ENCODE measurements around the gene NELL1.

Gene NELL1

DNA sequence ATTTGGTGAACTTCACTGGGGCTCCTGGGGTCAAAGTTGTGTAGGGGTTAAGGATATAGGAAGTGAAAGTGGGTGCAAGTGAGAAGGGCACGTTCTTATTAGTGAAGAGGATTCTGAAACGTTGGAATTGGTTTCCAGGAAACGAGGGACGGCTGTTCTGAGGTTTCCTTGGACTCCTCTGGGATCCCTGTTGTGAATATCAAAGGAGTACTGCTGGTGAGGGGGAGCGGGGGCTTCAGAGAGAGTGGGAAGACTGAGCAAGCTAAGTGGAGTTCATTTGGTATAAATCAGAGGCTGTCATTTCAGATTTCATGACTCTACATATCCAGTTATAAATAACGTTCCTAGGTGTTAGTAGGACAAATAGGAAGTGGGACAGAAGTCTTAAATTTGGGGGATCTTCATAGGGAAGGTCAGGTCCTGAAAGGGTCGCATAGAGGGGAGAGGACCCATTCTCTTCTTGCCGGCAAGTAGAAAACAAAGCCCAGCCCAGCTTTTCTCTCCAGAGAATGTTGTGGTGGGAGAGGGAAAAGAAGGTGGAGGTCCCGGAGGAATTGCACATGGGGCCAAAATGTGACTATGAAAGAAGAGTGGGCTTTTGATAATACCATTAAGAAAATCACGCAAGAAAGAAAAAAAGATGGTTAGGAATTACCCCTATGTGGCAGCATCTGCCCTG is 1.1 kb upstream of the NELL1 start:
- DNase-seq (ENCODE audit: low read depth): no peak

DNA sequence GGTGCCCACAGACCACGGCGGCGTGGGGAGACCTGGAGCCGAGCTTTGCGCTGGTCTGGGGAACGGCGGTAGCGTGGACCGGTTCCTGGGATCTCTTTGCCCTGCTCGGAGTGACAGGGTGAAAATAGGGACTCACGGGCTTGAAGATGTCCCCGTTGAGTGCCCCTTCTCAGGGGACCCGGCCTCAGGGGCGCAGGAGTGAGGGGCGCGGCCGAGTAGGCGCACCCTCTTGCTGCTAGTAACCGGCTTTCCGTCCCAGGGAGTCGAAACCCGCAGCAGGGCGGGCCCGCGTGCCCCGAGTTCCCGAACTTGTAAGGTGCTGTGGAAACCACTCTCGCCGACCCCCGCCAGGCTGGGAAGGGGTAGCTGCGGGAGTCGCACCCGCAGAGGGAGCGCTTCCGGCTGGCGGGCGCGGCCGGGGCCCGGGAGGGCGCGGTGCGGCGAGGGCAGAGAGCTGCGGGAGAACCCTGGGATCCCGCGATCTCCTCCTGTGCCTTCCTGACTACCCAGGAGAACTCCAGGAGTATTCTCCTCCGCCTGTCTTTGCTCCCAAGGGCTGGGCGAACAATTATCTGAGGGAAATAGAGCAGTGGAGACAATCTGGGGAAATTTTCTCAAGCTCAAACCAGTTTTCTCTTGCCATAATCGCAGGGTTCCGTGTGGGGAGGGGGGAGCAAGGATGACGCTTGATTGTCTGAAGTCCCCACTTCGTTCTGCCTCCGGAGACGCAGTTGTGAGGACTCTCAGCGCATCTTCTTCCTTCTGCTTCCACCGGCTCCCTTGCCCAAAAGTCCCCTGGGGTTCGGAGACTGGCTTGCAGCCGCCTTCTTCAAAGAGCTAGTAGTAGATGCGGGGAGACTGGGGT is 666 bp downstream of the NELL1 start:
- no peak for DNase-seq (ENCODE audit: low read depth)

GRCh38 chr11:20670932-20671403 is 1.6 kb downstream of the NELL1 start:
- DNase-seq (ENCODE audit: low read depth): no peak

GRCh38 chr11:20671856-20672546 is 2.6 kb downstream of the NELL1 start:
- DNase-seq (ENCODE audit: low read depth): no peak

GRCh38 chr11:20672575-20672974 is 3.2 kb downstream of the NELL1 start:
- DNase-seq (ENCODE audit: low read depth): no peak

- DNase-seq (ENCODE audit: low read depth): no peak
Observed at GRCh38 chr11:20676658-20677057, 7.3 kb downstream of the NELL1 start.

- DNase-seq (ENCODE audit: low read depth): no peak
Observed at GRCh38 chr11:20688761-20689160, 19.4 kb downstream of the NELL1 start.

DNA sequence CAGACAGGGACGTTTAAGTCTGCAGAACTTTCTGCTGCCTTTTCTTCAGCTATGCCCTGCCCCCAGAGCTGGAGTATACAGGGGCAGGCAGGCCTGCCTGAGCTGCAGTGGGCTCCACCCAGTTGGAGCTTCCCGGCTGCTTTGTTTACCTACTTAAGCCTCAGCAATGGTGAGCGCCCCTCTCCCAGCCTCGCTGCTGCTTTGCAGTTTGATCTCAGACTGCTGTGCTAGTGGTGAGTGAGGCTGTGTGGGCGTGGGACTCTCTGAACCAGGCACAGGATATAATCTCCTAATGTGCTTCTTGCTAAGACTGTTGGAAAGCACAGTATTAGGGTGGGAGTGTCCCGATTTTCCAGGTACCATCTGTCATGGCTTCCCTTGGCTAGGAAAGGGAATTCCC is 38.5 kb downstream of the NELL1 start:
- DNase-seq (ENCODE audit: low read depth): no peak

DNA sequence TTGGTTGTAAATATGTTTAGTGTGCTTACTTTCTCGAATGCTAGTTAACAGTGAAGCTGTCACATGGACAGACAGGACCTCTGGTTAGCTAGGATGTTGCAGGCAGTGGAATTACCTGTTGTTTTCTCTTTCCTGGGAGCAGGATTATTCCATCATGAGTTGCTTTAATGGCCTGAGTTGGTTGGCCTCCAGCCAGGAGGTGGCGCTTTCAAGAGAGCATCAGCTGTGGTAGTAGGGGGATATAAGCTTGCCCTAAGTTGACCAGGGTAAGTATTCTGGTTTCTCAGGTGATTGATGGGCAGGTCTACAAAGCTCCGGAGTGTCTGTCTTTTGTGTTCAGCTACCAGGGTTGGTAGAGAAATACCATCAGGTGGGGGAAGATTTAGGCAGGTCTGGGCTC is 43.5 kb downstream of the NELL1 start:
- no peak for DNase-seq (ENCODE audit: low read depth)

DNA sequence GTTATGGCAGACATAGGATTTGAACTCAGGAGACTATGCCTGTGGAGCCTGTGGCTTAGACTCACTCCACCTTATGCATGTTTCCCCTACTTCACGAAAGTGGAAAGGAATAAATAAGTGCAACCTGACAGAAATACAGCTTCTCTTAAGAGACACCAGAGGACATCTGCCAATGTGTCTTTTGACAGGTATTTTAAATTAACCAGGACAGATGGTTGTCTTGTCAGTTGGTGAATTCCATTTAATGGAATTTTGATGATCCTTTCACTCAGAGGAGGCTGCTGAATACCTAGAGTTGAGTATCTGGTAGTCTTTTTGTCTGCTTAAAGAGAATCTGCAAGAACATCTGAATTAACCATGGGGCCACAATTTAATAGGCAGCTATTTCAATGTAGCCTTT is 46.1 kb downstream of the NELL1 start:
- DNase-seq (ENCODE audit: low read depth): no peak

GRCh38 chr11:20715931-20716330 is 46.5 kb downstream of the NELL1 start:
- no peak for DNase-seq (ENCODE audit: low read depth)

- no peak for DNase-seq (ENCODE audit: low read depth)
Observed at GRCh38 chr11:20719821-20720220, 50.4 kb downstream of the NELL1 start.

- no peak for DNase-seq (ENCODE audit: low read depth)
Observed at GRCh38 chr11:20723366-20723765, 54.0 kb downstream of the NELL1 start.

GRCh38 chr11:20729597-20730105 is 60.3 kb downstream of the NELL1 start:
- DNase-seq (ENCODE audit: low read depth): no peak

DNA sequence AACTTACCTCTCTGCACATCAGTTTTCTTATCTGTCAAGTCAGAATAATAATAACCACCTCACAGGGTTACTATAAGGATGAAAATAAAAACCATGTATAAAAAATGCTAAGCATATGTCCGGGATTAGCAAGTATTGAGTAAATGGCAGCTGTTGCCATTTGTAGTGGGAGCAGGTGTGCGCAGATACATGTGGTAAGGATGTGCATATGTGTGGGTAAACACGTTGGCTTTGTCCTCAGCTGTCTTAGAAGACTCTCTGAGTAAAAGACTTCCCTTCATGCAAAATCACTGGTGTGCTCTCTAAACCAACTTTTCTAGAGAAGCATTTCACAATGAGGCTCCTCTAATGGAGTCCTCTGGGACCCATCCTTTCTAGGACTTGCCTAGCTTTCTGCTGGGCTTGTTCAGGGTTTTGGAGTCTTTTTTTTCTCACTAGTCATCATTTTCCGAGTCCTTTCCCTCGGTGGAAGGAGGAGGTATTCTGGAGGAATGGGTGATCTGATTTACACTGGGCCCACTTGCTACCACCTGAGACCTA is 62.4 kb downstream of the NELL1 start:
- DNase-seq (ENCODE audit: low read depth): no peak

GRCh38 chr11:20739107-20739506 is 69.7 kb downstream of the NELL1 start:
- DNase-seq (ENCODE audit: low read depth): no peak

DNA sequence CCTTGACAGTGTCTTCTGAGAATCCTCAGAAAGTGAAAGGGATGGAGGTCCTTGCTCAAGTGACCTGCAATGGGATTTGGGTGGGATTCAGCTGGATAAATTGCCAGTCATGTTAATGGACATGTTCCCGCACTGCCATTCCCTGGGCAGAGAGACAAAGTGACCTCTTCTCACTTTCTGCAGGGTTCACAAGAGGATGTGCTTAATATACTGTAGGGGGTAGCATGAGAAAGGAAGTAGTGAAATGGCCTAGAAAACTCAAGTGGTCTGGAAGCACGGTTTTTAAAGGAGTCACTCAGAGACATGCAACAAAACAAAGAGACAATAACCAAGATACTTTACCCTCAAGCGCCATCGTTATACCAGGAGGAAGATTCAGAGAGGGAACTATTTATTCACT is 70.2 kb downstream of the NELL1 start:
- no peak for DNase-seq (ENCODE audit: low read depth)

DNA sequence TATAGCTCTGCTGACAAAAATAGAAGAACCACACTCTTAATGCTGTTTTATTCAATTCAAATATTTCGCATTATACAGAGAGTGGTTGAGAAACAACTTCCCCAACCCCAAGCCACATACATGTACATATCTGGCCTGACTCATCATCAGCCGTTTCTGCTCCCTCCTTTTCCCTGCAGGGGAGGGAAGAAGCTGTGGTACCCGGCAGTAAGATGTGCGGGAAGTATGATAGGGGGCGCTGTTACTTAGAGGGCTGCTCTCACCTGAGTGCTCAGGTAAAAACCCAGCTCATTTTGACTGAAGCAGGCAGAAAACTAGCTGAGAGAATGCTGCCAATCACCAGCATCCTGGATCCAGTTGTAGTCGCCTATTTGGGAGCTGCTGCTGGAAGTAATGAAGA is 85.5 kb downstream of the NELL1 start:
- no peak for DNase-seq (ENCODE audit: low read depth)

GRCh38 chr11:20759541-20759940 is 90.2 kb downstream of the NELL1 start:
- DNase-seq (ENCODE audit: low read depth): no peak

- DNase-seq (ENCODE audit: low read depth): no peak
Observed at GRCh38 chr11:20760811-20761210, 91.4 kb downstream of the NELL1 start.

DNA sequence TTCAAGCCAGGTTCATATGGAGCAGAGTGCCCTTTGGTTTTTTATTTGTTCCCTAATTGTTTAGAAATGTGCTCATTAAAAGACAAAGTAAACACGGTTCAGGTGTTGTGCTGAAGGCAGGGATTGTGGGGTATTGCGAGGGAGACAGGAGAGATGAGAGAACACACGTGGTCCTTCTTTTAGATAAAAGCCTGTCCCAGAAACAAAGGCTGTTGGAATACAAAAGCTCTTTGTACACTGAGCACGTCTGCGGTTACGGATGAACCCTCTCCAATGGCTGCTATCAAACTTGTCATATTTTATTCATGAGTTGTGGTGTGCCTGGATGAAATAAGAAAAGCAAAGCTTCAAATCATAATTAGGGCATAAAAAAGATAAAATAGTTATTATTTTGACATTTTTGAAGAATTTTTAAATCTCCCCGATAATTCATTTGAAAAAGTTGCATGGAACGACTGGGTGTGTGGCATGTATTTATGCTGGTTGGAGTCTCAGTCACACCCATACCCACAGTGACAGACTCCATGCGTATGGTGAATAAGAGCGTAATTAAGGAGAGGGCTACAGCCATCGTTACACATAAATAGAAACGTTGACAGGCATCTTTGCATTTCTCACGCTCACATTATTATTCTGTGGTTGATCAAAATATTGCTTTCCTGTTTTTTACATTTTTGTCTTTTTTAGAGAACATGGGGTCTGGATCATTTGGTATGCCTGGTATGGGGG is 92.9 kb downstream of the NELL1 start:
- DNase-seq (ENCODE audit: low read depth): no peak

GRCh38 chr11:20762980-20763379 is 93.6 kb downstream of the NELL1 start:
- DNase-seq (ENCODE audit: low read depth): no peak

Measured in stimulated activated CD8-positive, alpha-beta memory T cell treated with anti-CD3 and anti-CD28 coated beads, Interleukin-15, amount 100 ng/mL, for 1 hour (primary cell).